ENCODE results near the gene EIF4A3. TPM values are rescaled to one million over a fixed set of nuclear protein-coding genes. Genes with fewer than 3 reads are reported as not detected.

EIF4A3 gene
- polyA plus RNA-seq, 6 donors from 2014 or later = 57.1 to 75.2 (median 64.0) TPM

GRCh38 chr17:80104321-80104955, 42.5 kb downstream of the EIF4A3 start:
- peak overlapping the region in 1 of 8 donors; percentile 91 for H3K4me3 Mint-ChIP-seq
- DNase-seq (no peak), ATAC-seq (ENCODE audit: low read depth in 2 of 2) (no peak)
- no peaks in the 10 kb centered on the region for H3K27me3 Mint-ChIP-seq
- no peaks in the 10 kb centered on the region for H3K36me3 Mint-ChIP-seq
- no peak overlapping the region for H3K27ac Mint-ChIP-seq
- peaks cover 16 to 33% (median 28%) of the 10 kb centered on the region in 3 donors for H3K4me1 Mint-ChIP-seq
- no peaks in the 10 kb centered on the region for H3K9me3 Mint-ChIP-seq

DNA sequence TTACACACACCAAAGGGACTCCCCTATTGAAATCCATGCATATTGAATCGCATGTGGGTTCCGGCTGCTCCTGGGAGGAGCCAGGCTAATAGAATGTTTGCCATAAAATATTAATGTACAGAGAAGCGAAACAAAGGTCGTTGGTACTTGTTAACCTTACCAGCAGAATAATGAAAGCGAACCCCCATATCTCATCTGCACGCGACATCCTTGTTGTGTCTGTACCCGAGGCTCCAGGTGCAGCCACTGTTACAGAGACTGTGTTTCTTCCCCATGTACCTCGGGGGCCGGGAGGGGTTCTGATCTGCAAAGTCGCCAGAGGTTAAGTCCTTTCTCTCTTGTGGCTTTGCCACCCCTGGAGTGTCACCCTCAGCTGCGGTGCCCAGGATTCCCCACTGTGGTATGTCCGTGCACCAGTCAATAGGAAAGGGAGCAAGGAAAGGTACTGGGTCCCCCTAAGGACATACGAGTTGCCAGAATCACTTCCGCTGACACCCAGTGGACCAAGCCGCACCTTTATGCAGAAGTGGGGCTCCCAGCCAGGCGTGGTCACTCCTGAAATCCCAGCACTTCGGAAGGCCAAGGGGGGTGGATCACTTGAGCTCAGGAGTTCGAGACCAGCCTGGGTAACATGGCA, 43.4 kb downstream of the EIF4A3 start:
- H3K9me3 Mint-ChIP-seq = no peaks in the 10 kb centered on the region
- no peaks in the 10 kb centered on the region for H3K27me3 Mint-ChIP-seq
- no peaks in the 10 kb centered on the region for H3K36me3 Mint-ChIP-seq
- peak overlapping the region in 1 of 6 donors; percentile 20 for H3K27ac Mint-ChIP-seq
- ATAC-seq (ENCODE audit: low read depth in 2 of 2) (no peak), DNase-seq (no peak)
- H3K4me1 Mint-ChIP-seq = peaks cover 16 to 33% (median 28%) of the 10 kb centered on the region in 3 donors
- peak overlapping the region; percentile 10 to 91 (median 54) for H3K4me3 Mint-ChIP-seq

GRCh38 chr17:80102664-80103448, 44.1 kb downstream of the EIF4A3 start:
- H3K4me1 Mint-ChIP-seq = peaks cover 16 to 33% (median 28%) of the 10 kb centered on the region in 3 donors
- H3K27me3 Mint-ChIP-seq = no peaks in the 10 kb centered on the region
- ATAC-seq (ENCODE audit: low read depth in 2 of 2) (no peak), DNase-seq (no peak)
- H3K27ac Mint-ChIP-seq = peak overlapping the region in 1 of 6 donors; percentile 97
- no peaks in the 10 kb centered on the region for H3K9me3 Mint-ChIP-seq
- H3K4me3 Mint-ChIP-seq = peak overlapping the region; percentile 80 to 95 (median 92)
- H3K36me3 Mint-ChIP-seq = no peaks in the 10 kb centered on the region

- no peaks in the 10 kb centered on the region for H3K36me3 Mint-ChIP-seq
- H3K4me3 Mint-ChIP-seq = peak overlapping the region; percentile 80 to 95 (median 92)
- no peaks in the 10 kb centered on the region for H3K9me3 Mint-ChIP-seq
- no peaks in the 10 kb centered on the region for H3K27me3 Mint-ChIP-seq
- peaks cover 16 to 33% (median 28%) of the 10 kb centered on the region in 3 donors for H3K4me1 Mint-ChIP-seq
- peak overlapping the region; percentile 87 to 97 (median 92) for H3K27ac Mint-ChIP-seq
- ATAC-seq (ENCODE audit: low read depth in 2 of 2) = peak; percentile 35 to 51
- DNase-seq = no peak
Observed at GRCh38 chr17:80101946-80102663, 44.8 kb downstream of the EIF4A3 start.

DNA sequence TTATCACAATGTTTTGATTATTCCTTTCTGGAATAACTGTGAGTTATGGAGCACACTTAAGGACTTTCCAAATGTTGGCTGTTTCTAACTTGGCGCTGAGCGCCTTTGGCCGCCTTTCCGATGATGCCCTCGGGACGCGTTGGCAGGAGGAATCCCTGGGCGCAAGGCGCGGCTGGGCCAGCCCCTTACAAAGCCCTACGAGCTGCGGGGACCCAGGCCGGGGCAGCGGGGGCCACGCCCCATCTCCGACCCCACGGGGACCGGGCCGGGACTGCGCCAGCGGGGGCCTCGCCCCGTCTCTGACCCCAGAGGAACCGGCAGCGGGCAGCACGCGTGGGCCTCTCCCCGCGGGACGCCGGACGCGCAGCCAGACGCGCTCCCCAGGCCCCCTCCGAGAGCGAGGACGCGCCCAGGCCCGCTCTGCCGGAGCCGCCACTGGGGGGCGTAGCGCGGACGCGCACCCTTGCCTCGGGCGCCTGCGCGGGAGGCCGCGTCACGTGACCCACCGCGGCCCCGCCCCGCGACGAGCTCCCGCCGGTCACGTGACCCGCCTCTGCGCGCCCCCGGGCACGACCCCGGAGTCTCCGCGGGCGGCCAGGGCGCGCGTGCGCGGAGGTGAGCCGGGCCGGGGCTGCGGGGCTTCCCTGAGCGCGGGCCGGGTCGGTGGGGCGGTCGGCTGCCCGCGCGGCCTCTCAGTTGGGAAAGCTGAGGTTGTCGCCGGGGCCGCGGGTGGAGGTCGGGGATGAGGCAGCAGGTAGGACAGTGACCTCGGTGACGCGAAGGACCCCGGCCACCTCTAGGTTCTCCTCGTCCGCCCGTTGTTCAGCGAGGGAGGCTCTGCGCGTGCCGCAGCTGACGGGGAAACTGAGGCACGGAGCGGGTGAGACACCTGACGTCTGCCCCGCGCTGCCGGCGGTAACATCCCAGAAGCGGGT, 45.6 kb downstream of the EIF4A3 start, which contains the start of gene GAA:
Gene GAA, plus strand, starts transcription at position 571 of the 935 bp plus-strand sequence. CDS start 3,006 bp downstream, outside the sequence.
- H3K4me3 Mint-ChIP-seq = peak within 1 kb of the TSS; percentile 82 to 95 (median 92)
- peak within 1 kb of the TSS; percentile 87 to 97 (median 92) for H3K27ac Mint-ChIP-seq
- DNase-seq (peak; percentile 92), ATAC-seq (ENCODE audit: low read depth in 2 of 2) (peak; percentile 85 to 86)
- peaks cover 16 to 33% (median 28%) of the 10 kb centered on the region in 3 donors for H3K4me1 Mint-ChIP-seq
- H3K36me3 Mint-ChIP-seq = no peaks in the 10 kb centered on the region
- H3K27me3 Mint-ChIP-seq = no peaks in the 10 kb centered on the region
- no peaks in the 10 kb centered on the region for H3K9me3 Mint-ChIP-seq

- DNase-seq = no peak
- no peaks in the 10 kb centered on the region for H3K36me3 Mint-ChIP-seq
- H3K4me3 Mint-ChIP-seq = peak overlapping the region in 6 of 8 donors; percentile 42 to 93 (median 89)
- H3K4me1 Mint-ChIP-seq = peaks cover 16 to 33% (median 28%) of the 10 kb centered on the region in 3 donors
- ATAC-seq (ENCODE audit: low read depth in 2 of 2) = no peak
- H3K9me3 Mint-ChIP-seq = no peaks in the 10 kb centered on the region
- peak overlapping the region in 1 of 6 donors; percentile 79 for H3K27ac Mint-ChIP-seq
- H3K27me3 Mint-ChIP-seq = peaks cover 0 to 5% (median 0%) of the 10 kb centered on the region in 3 donors
Observed at GRCh38 chr17:80100035-80100323, 46.9 kb downstream of the EIF4A3 start.

DNA sequence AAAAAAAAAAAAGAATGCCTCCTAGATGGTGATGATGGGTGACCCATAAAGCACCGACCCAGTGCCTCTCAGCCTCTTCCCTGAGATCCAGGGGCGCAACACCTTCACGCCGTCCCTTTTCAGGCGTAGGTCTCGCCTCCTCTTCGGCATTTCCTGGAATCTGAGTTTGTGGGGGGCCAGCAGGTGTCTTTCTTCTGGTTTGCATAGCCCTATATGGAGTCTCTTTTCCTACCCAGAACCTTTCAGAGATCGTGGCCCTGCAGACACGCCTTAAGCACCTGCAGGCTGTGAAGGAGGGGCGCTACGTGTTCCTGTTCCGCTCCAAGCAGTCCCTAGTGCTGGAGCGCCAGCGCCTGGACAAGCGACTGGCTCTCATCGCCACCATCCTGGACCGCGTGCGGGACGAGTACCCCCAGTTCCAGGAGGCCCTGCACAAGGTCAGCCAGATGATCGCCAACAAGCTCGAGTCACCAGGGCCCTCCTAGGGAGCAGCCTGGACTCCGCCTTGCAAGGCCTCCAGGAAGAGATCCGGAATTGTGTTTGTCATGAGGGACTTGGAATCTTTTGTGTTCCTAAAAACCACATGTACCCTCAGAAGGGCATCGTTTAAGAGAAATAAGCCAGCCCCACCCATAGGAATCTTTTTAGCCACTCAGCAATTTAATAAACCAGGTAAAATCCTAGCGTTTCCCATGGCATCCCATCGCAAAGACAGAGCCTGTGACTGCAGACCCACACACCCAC, 47.5 kb downstream of the EIF4A3 start:
- no peaks in the 10 kb centered on the region for H3K9me3 Mint-ChIP-seq
- DNase-seq = no peak
- H3K36me3 Mint-ChIP-seq = no peaks in the 10 kb centered on the region

GRCh38 chr17:80097844-80098691, 48.9 kb downstream of the EIF4A3 start:
- no peak for DNase-seq
- Mint-ChIP-seq H3K36me3 (no peaks in the 10 kb centered on the region), H3K4me3 (peak overlapping the region in 3 of 8 donors; percentile 13 to 73 (median 56)), H3K27me3 (peaks cover 0 to 5% (median 0%) of the 10 kb centered on the region in 3 donors), H3K4me1 (peaks cover 16 to 28% (median 23%) of the 10 kb centered on the region in 3 donors), H3K9me3 (no peaks in the 10 kb centered on the region), H3K27ac (peak overlapping the region in 2 of 6 donors; percentile 4 to 83)
- ATAC-seq (ENCODE audit: low read depth in 2 of 2) = no peak

More for the DNA sequence above, 47.5 kb downstream of the EIF4A3 start:
- peaks cover 0 to 5% (median 0%) of the 10 kb centered on the region in 3 donors for H3K27me3 Mint-ChIP-seq
- peak overlapping the region in 1 of 6 donors; percentile 65 for H3K27ac Mint-ChIP-seq
- H3K4me1 Mint-ChIP-seq = peaks cover 16 to 33% (median 28%) of the 10 kb centered on the region in 3 donors
- peak overlapping the region in 7 of 8 donors; percentile 24 to 88 (median 52) for H3K4me3 Mint-ChIP-seq
- no peak for ATAC-seq (ENCODE audit: low read depth in 2 of 2)

DNA sequence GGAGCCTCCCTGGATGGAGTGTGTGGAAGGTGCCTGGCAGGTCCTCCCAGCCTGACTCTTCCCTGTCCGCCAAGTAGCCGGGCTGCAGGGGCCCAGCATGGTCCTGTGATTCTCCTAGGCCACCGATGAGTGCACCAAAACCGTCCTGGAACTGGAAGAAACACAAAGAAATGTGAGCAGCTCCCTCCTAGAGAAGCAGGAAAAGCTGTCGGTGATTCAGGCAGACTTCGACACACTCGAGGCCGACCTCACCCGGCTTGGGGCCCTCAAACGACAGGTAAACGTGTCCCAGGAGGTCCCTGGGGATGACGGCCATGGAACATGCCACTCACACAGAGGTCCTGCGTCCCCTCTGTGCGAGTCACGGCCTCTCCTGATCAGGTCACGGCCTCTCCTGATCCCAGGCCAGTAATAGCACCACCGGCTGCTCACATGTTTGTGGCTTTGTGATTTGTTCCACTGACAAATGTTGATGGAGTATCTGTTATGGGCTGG, 49.8 kb downstream of the EIF4A3 start:
- Mint-ChIP-seq H3K4me1 (peaks cover 15 to 20% (median 17%) of the 10 kb centered on the region in 3 donors), H3K27me3 (peaks cover 0 to 5% (median 0%) of the 10 kb centered on the region in 3 donors), H3K27ac (no peak overlapping the region), H3K4me3 (peak overlapping the region in 2 of 8 donors; percentile 35 to 73), H3K36me3 (no peaks in the 10 kb centered on the region), H3K9me3 (no peaks in the 10 kb centered on the region)
- ATAC-seq (ENCODE audit: low read depth in 2 of 2) = no peak
- no peak for DNase-seq

DNA sequence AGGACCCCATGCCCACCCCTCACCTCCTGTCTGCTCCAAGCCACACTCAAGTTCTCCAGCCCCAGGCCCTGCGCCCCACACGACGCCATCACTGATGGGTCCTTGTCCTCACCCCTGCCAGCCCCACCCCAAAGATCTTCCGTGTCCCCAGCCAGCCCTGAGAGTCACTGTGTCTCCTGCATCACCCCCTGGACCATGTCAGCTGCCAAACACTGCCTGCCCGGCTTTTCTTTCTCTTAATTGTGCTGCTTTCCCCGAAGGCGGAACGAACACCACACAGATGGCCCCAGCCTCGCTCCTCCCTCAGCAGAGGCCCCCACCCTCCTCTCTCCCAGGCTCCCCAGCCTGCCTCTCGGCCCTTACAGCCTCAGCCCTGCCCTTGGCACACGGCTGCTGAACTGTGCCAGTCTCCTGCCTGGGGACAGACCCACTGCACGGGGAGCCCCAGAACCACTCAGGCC, 50.3 kb downstream of the EIF4A3 start:
- Mint-ChIP-seq H3K9me3 (no peaks in the 10 kb centered on the region), H3K36me3 (no peaks in the 10 kb centered on the region), H3K4me3 (no peak overlapping the region), H3K27ac (no peak overlapping the region), H3K4me1 (peaks cover 9 to 14% (median 12%) of the 10 kb centered on the region in 3 donors), H3K27me3 (peaks cover 0 to 5% (median 0%) of the 10 kb centered on the region in 3 donors)
- no peak for ATAC-seq (ENCODE audit: low read depth in 2 of 2)
- no peak for DNase-seq
